ENCODE measurements around the gene ZCCHC3. TPM values are rescaled to one million over a fixed set of nuclear protein-coding genes. Genes with fewer than 3 reads are reported as not detected.
"Not testable (repeated sequence)": the region's sequence is repeated elsewhere in the genome, so short reads cannot be mapped to it uniquely, and the experiment has no call there.

Gene ZCCHC3
- total RNA-seq, 1 donor from 2014 or later: 25.0 TPM

- intact Hi-C loops (cut with micrococcal nuclease): loop anchor here (1.0 kb wide), 4 partner anchors 33 to 121 kb away; partner anchors contain the start of genes C20orf96 and ZCCHC3
Measured at GRCh38 chr20:330233-331149, 33.1 kb downstream of the ZCCHC3 start.

- intact Hi-C loops (cut with micrococcal nuclease): no loop called here
Measured at GRCh38 chr20:334578-334977, 37.2 kb downstream of the ZCCHC3 start.

- intact Hi-C loops (cut with micrococcal nuclease): not testable (repeated sequence)
Measured at GRCh38 chr20:336040-336439, 38.7 kb downstream of the ZCCHC3 start.

- intact Hi-C loops (cut with micrococcal nuclease): no loop called here
Measured at GRCh38 chr20:341682-342081, 44.3 kb downstream of the ZCCHC3 start.

- intact Hi-C loops (cut with micrococcal nuclease): no loop called here
Measured at GRCh38 chr20:343107-343506, 45.7 kb downstream of the ZCCHC3 start.

GRCh38 chr20:346033-346639 is 48.8 kb downstream of the ZCCHC3 start:
- intact Hi-C loops (cut with micrococcal nuclease): no loop called here

- intact Hi-C loops (cut with micrococcal nuclease): loop anchor here (1.0 kb wide), 3 partner anchors 17 to 116 kb away; partner anchors contain the start of genes C20orf96 and TBC1D20
Measured at GRCh38 chr20:346640-347316, 49.4 kb downstream of the ZCCHC3 start, which contains the start of gene NRSN2. TSS of gene NRSN2 (plus strand) at chr20:347111. CDS start at chr20:349644, 2,533 bp downstream.

GRCh38 chr20:347317-347639 is 49.9 kb downstream of the ZCCHC3 start:
- intact Hi-C loops (cut with micrococcal nuclease): loop anchor here (1.0 kb wide), 3 partner anchors 18 to 115 kb away; partner anchors contain the start of genes C20orf96 and TBC1D20

GRCh38 chr20:347640-348484 is 50.5 kb downstream of the ZCCHC3 start:
- intact Hi-C loops (cut with micrococcal nuclease): loop anchor here (1.0 kb wide), 4 partner anchors 19 to 114 kb away; partner anchors contain the start of genes C20orf96, SOX12 and TBC1D20

GRCh38 chr20:348972-349841 is 51.8 kb downstream of the ZCCHC3 start:
- intact Hi-C loops (cut with micrococcal nuclease): loop anchor here (1.0 kb wide), 1 partner anchor 24 kb away; the partner anchor contains the start of gene SOX12

Other genes with a start within 250 kb of the ZCCHC3 start
- gene DEFB125, start 209.9 kb upstream of the ZCCHC3 start, total RNA-seq: not detected in 2 replicates
- gene DEFB126, start 155.0 kb upstream of the ZCCHC3 start, total RNA-seq: not detected in 2 replicates
- gene DEFB127, start 140.1 kb upstream of the ZCCHC3 start, total RNA-seq: not detected in 2 replicates
- not detected in 2 replicates for gene DEFB128, start 107.9 kb upstream of the ZCCHC3 start, total RNA-seq
- not detected in 2 replicates for gene DEFB129, start 70.3 kb upstream of the ZCCHC3 start, total RNA-seq
- not detected in 2 replicates for gene DEFB132, start 39.8 kb upstream of the ZCCHC3 start, total RNA-seq
- 4.7 and 5.1 TPM in 2 replicates for gene C20orf96, start 6.8 kb upstream of the ZCCHC3 start, total RNA-seq
- gene SOX12, start 28.0 kb downstream of the ZCCHC3 start, total RNA-seq: 2.4 TPM in 2 replicates
- gene NRSN2, start 49.5 kb downstream of the ZCCHC3 start, total RNA-seq: 1.5 and 2.5 TPM in 2 replicates
- 27.1 and 29.1 TPM in 2 replicates for gene TRIB3, start 83.2 kb downstream of the ZCCHC3 start, total RNA-seq
- 131 and 134 TPM in 2 replicates for gene RBCK1, start 110.7 kb downstream of the ZCCHC3 start, total RNA-seq
- 40.2 and 40.3 TPM in 2 replicates for gene TBC1D20, start 165.0 kb downstream of the ZCCHC3 start, total RNA-seq
- 121 and 124 TPM in 2 replicates for gene CSNK2A1, start 246.2 kb downstream of the ZCCHC3 start, total RNA-seq

Measured in T-helper 1 cell treated with Interleukin-12 subunit alpha and Interleukin-12 subunit beta and Interleukin-4 antibody, amounts not matched to agents 30 ng/mL and 1 ng/mL, for 36 hours (primary cell).